T-helper 22 cell (primary cell): Measurements from ENCODE around the gene MFN2.
"Not testable (repeated sequence)": the region's sequence is repeated elsewhere in the genome, so short reads cannot be mapped to it uniquely, and the experiment has no call there.

Source experiments
- DNase-seq: peaks from one replicate; pipeline ENCODE4 v3.0.0-alpha.2; 2020; ENCODE audit warnings: low read depth

Gene MFN2

DNA sequence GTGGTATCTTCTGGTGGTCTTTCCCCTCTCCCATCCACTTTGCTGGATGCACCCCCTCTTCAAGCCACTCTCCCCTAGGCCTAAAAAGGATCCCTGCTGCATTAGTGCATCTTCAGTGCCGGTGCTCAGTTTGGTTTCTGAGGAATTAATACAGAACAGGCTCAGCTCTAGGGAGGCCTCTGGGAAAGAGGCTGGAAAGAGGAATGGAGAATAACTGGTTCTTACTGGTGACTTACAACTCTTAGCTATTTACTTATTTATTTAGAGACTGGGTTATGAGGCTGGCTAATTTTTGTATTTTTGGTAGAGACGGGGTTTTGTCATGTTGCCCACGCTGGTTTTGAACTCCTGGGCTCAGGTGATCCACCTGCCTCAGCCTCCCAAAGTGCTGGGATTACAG, 19.0 kb downstream of the MFN2 start:
- DNase-seq: no peak

DNA sequence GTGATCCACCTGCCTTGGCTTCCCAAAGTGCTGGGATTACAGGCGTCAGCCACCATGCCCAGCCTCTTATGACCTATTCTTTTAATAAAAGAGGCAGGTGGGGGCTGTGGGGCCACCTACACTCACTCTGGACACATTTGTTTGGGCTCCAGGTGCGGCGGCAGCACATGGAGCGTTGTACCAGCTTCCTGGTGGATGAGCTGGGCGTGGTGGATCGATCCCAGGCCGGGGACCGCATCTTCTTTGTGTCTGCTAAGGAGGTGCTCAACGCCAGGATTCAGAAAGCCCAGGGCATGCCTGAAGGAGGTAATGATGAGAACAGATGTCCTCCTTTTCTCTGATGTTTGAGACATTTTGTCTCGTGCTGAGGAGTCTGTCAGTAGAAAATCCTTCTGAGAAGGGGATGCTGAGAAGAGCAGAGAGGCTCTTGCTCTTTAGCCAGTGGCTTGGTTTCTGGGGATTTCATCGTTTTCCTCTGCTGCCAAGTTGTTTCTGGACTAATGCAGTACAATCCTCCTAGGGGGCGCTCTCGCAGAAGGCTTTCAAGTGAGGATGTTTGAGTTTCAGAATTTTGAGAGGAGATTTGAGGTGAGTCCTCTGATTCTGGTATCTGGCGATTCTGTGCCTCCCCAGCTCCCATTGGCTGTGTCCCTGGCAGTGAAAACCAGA, 21.1 kb downstream of the MFN2 start:
- DNase-seq: no peak

DNA sequence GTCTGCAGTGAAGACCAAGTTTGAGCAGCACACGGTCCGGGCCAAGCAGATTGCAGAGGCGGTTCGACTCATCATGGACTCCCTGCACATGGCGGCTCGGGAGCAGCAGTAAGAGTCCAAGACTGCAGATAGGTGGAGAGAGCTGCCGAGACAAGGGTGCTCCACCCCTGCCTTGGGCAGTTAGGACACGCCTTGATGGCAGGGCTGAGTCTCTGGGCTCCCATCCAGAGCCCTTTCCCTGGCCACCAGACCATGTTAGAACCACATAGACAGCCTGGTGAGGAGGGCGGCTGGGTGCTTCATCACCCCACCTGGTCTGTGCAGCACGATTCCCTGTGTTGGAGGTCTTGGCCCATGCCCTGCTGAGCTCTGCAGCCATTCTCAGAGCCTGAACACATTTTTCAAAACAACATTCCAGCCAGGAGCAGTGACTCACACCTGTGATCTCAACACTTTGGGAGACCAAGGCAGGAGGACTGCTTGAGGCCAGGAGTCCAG, 21.8 kb downstream of the MFN2 start:
- no peak for DNase-seq

DNA sequence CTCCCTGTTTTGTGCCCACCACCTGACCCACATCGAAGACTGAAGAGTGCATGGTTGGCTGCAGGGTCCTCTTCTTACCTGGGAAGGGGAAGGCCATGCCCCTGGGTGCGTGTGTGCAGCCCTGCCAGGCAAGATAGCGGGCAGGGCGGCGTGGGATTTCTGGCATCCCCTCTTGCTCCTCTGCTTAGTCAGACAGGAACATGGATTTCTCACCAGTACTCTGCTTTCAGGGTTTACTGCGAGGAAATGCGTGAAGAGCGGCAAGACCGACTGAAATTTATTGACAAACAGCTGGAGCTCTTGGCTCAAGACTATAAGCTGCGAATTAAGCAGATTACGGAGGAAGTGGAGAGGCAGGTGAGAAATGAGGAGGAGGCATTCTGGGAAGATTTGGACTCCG, 23.5 kb downstream of the MFN2 start:
- DNase-seq: no peak

- no peak for DNase-seq
Measured at GRCh38 chr1:12005488-12006166, 25.4 kb downstream of the MFN2 start.

GRCh38 chr1:12006167-12006921, 26.1 kb downstream of the MFN2 start:
- no peak for DNase-seq

- DNase-seq: no peak
Measured at GRCh38 chr1:12007204-12007603, 27.0 kb downstream of the MFN2 start.

DNA sequence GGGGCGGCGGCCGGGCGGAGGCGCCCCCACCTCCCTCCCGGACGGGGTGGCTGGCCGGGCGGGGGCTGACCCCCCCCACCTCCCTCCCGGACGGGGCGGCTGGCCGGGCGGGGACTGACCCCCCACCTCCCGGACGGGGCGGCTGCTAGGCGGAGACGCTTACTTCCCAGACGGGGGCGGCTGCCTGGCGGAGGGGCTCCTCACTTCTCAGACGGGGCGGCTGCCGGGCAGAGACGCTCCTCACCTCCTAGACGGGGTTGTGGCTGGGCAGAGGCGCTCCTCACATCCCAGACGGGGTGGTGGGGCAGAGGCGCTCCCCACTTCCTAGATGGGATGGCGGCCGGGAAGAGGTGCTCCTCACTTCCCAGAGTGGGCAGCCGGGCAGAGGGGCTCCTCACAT, 28.1 kb downstream of the MFN2 start:
- not testable (repeated sequence) for DNase-seq

- DNase-seq: no peak
Measured at GRCh38 chr1:12009318-12009947, 29.2 kb downstream of the MFN2 start.

DNA sequence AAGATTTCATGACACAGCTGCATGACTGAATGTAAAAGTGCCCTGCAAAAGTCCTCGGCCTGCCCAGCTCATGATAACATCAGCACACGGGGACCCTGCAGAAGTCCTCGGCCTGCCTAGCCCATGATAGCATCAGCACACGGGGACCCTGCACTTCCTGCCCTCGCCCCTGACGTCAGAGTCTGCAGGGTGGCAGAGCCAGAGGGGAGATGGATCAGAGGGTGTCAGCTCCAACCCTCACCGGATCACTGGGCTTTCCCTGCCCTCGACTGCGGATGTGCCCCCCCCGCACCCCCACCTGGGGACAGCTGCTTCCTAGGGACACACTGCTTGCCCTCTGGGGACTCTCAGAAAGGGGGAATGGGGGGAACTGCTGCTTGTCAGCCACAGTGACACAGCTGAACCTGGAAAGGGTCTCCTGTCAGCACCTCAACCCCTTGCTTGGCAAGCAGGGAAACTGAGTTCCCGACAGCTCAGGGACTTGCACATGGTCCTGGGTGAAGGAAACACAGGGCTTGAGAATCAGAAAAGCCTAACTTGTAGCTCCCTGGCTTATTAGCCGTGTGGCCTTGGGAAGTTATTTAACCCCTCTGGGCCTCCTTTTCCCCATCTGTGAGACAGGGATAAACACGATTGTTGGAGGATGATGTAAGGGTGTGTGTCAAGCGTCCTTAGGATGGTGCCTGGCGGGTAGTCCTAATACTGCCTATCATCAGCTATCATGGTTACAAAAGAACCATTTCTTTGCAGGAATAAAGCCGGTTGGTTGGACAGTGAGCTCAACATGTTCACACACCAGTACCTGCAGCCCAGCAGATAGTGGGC, 30.7 kb downstream of the MFN2 start:
- no peak for DNase-seq

GRCh38 chr1:12011998-12012397, 31.8 kb downstream of the MFN2 start:
- no peak for DNase-seq

GRCh38 chr1:12012560-12013316, 32.5 kb downstream of the MFN2 start:
- no peak for DNase-seq

DNA sequence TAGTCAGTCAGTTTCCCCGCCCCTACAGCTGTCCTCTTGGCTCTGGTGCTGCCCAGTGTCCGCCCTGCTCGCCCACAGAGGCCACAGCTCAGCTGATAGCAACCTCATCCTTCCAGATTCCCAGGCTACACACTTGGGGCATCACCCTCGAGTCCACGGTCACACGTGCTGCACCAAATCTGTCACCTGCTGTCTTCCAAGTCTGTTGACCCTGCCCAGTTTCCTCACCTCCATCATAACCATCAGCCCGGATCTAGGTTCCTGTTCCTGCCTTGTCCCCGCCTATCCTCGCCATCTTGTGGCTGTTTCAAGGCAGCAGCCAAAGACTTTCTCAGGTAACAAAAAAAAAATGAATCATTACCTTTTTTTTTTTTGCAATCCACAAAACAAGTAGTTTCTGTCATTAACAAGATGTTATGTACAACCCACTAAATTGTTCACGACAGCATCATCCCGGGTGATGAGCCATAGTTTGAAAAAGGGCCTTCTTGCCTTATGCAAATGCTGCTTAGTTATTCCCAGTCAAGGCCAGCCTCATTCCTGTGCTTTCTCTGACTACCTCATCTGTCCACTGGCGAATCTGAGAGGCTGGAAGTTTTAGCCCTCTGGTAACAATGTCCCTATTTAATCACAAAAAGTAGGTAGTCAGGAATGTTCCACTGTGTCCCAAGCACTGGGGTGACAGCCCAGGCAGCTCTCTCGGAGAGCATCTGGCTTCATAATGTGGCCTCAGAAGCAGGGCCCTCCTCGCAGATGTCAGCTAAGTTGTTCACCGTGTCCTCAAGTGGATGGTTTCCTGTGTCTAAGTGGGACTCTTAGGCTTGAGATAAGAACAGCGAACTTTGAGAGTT, 34.1 kb downstream of the MFN2 start:
- no peak for DNase-seq

GRCh38 chr1:12015001-12015491, 34.8 kb downstream of the MFN2 start:
- no peak for DNase-seq

DNA sequence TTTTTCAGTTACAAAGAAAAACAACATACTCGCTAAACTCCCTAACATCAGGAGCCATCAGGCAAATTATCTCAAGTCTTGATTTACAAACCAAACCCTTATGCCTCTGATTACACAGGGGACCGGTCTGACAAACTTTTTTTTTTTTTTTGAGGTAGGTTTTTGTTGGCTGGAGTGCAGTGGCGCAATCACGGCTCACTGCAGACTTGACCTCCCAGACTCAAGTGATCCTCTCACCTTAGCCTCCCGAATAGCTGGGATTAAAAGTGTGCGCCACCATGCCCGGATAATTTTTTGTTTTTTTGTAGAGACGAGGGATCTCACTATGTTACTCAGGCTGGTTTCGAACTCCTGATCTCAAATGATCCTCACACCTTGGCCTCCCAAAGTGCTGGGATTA, 35.3 kb downstream of the MFN2 start:
- no peak for DNase-seq

GRCh38 chr1:12016182-12016581, 35.9 kb downstream of the MFN2 start:
- DNase-seq: no peak

DNA sequence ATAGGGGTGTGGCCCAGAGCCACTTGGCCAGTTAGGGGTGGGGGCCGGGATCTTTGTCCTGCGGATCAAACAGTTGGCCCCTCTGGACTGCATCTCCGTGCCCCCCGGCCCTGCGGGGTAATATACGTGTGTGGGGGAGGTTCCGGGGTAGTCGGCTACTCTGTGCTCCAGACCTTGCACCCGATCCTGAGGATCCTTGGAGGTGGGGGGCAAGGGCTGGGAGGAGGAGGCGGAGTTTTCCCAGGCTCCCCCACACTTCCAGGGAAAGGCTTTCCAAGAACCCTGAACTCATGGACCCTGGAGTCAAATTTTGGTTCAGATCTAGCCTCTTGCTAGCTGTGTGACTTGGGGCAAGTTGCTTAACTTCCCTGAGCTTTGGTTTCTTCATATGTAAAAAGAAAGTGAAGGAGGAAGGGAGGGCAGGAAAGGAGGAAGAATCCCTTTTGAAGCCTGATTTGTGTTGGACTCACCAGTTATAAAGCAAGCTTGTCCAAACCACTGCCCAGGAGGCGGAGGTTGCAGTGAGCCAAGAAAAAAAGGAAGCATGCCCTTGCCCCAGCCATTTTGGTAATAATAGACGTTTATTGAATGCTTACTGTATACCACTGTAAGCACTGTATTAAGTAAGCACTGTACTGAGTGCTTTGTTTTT, 39.7 kb downstream of the MFN2 start:
- DNase-seq: no peak

- DNase-seq: no peak
Measured at GRCh38 chr1:12021616-12022015, 41.4 kb downstream of the MFN2 start.

DNA sequence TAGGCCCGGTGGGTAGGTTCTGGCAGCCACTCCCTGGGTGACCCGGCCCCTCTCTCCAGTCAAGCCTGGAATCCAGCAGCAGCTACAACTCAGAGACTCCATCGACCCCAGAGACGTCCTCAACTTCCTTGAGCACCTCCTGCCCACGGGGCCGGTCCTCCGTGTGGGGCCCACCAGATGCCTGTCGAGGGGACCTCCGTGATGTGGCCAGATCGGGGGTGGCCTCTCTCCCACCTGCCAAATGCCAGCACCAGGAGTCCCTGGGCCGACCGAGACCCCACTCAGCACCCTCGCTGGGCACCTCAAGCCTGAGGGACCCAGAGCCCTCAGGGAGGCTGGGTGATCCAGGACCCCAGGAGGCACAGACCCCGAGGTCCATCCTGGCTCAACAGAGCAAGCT, 41.8 kb downstream of the MFN2 start:
- DNase-seq: no peak
